Rectal smooth muscle tissue (tissue), 1 donor: Measurements from ENCODE around the gene FXYD6.

Experiments used
- H3K27ac ChIP-seq: one replicate; pipeline ENCODE4 v1.7.0; 2013; ENCODE audit warnings: low read depth, low read length, inconsistent platforms
- H3K27me3 ChIP-seq: one replicate; pipeline ENCODE4 v1.7.0; 2013; ENCODE audit warnings: low read length; ENCODE audit not compliant: control insufficient read depth, insufficient read depth
- H3K36me3 ChIP-seq: one replicate; pipeline ENCODE4 v1.7.0; 2013; ENCODE audit warnings: low read length; ENCODE audit not compliant: control insufficient read depth, insufficient read depth
- H3K4me1 ChIP-seq: one replicate; pipeline ENCODE4 v1.7.0; 2013; ENCODE audit warnings: low read length; ENCODE audit not compliant: control insufficient read depth, insufficient read depth
- H3K4me3 ChIP-seq: one replicate; pipeline ENCODE4 v1.7.0; 2013; ENCODE audit warnings: low read length
- H3K9ac ChIP-seq: one replicate; pipeline ENCODE4 v1.7.0; 2013; ENCODE audit warnings: low read length

The FXYD6 gene

GRCh38 chr11:117841551-117842031, 34.9 kb downstream of the FXYD6 start:
- peaks cover 4% of the 10 kb centered on the region for H3K4me1 ChIP-seq
- H3K4me3 ChIP-seq, result no peak overlapping the region
- peaks cover 8% of the 10 kb centered on the region for H3K36me3 ChIP-seq
- no peak overlapping the region for H3K27ac ChIP-seq
- no peaks in the 10 kb centered on the region for H3K27me3 ChIP-seq
- H3K9ac ChIP-seq, result no peak overlapping the region

GRCh38 chr11:117840881-117841550, 35.4 kb downstream of the FXYD6 start:
- Histone ChIP-seq H3K27ac (no peak overlapping the region), H3K4me1 (peaks cover 4% of the 10 kb centered on the region), H3K27me3 (no peaks in the 10 kb centered on the region), H3K36me3 (peaks cover 8% of the 10 kb centered on the region), H3K9ac (no peak overlapping the region), H3K4me3 (no peak overlapping the region)

GRCh38 chr11:117839936-117840813, 36.3 kb downstream of the FXYD6 start:
- H3K27me3 ChIP-seq, result no peaks in the 10 kb centered on the region

GRCh38 chr11:117839380-117839881, 37.0 kb downstream of the FXYD6 start:
- Histone ChIP-seq H3K4me3 (no peak overlapping the region), H3K9ac (no peak overlapping the region), H3K36me3 (peaks cover 8% of the 10 kb centered on the region), H3K27ac (no peak overlapping the region), H3K4me1 (peaks cover 4% of the 10 kb centered on the region), H3K27me3 (no peaks in the 10 kb centered on the region)

More at GRCh38 chr11:117839936-117840813, 36.3 kb downstream of the FXYD6 start:
- H3K27ac ChIP-seq, result no peak overlapping the region
- peaks cover 8% of the 10 kb centered on the region for H3K36me3 ChIP-seq
- no peak overlapping the region for H3K9ac ChIP-seq
- H3K4me3 ChIP-seq, result no peak overlapping the region
- peaks cover 4% of the 10 kb centered on the region for H3K4me1 ChIP-seq

GRCh38 chr11:117838901-117839300, 37.6 kb downstream of the FXYD6 start:
- Histone ChIP-seq H3K9ac (no peak overlapping the region), H3K4me1 (peaks cover 3% of the 10 kb centered on the region), H3K27me3 (no peaks in the 10 kb centered on the region), H3K36me3 (peaks cover 8% of the 10 kb centered on the region), H3K27ac (no peak overlapping the region), H3K4me3 (no peak overlapping the region)

GRCh38 chr11:117837791-117838190, 38.7 kb downstream of the FXYD6 start:
- Histone ChIP-seq H3K4me1 (no peaks in the 10 kb centered on the region), H3K27me3 (no peaks in the 10 kb centered on the region), H3K27ac (no peak overlapping the region), H3K4me3 (no peak overlapping the region), H3K36me3 (peaks cover 8% of the 10 kb centered on the region), H3K9ac (no peak overlapping the region)

GRCh38 chr11:117837070-117837776, 39.2 kb downstream of the FXYD6 start:
- Histone ChIP-seq H3K4me3 (no peak overlapping the region), H3K27me3 (no peaks in the 10 kb centered on the region), H3K36me3 (peaks cover 8% of the 10 kb centered on the region), H3K9ac (no peak overlapping the region), H3K4me1 (no peaks in the 10 kb centered on the region), H3K27ac (no peak overlapping the region)

GRCh38 chr11:117836077-117836960, 40.1 kb downstream of the FXYD6 start:
- H3K9ac ChIP-seq, result no peak overlapping the region

GRCh38 chr11:117835576-117835975, 40.9 kb downstream of the FXYD6 start:
- no peaks in the 10 kb centered on the region for H3K4me1 ChIP-seq
- H3K27ac ChIP-seq, result no peak overlapping the region
- no peak overlapping the region for H3K9ac ChIP-seq
- H3K4me3 ChIP-seq, result no peak overlapping the region
- H3K36me3 ChIP-seq, result peaks cover 8% of the 10 kb centered on the region
- H3K27me3 ChIP-seq, result no peaks in the 10 kb centered on the region

More at GRCh38 chr11:117836077-117836960, 40.1 kb downstream of the FXYD6 start:
- Histone ChIP-seq H3K36me3 (peaks cover 8% of the 10 kb centered on the region), H3K4me1 (no peaks in the 10 kb centered on the region), H3K4me3 (no peak overlapping the region), H3K27me3 (no peaks in the 10 kb centered on the region), H3K27ac (no peak overlapping the region)

- Histone ChIP-seq H3K27ac (no peak overlapping the region), H3K9ac (no peak overlapping the region), H3K4me3 (no peak overlapping the region), H3K27me3 (no peaks in the 10 kb centered on the region), H3K36me3 (peaks cover 8% of the 10 kb centered on the region), H3K4me1 (no peaks in the 10 kb centered on the region)
Measured at GRCh38 chr11:117834838-117835443, 41.5 kb downstream of the FXYD6 start.

GRCh38 chr11:117834068-117834810, 42.2 kb downstream of the FXYD6 start:
- Histone ChIP-seq H3K27me3 (no peaks in the 10 kb centered on the region), H3K36me3 (peaks cover 8% of the 10 kb centered on the region), H3K4me3 (no peak overlapping the region), H3K4me1 (no peaks in the 10 kb centered on the region), H3K27ac (no peak overlapping the region), H3K9ac (no peak overlapping the region)
